Hepatocyte (in vitro differentiated cells): ENCODE measurements around the gene FOXC2. TPM values are rescaled to one million over a fixed set of nuclear protein-coding genes. Genes with fewer than 3 reads are reported as not detected.

Experiments
- DNase-seq: peaks from one replicate; pipeline ENCODE4 v3.0.0-alpha.2; 2016; ENCODE audit warnings: low spot score
- H2AFZ ChIP-seq: fragments of 200-600 bp; sonication (generic); 2 replicates; pipeline ENCODE4 v1.6.0; 2016; ENCODE audit warnings: antibody characterized with exemption, mild to moderate bottlenecking
- H3K27ac ChIP-seq: fragments of 200-600 bp; sonication (generic); 2 replicates; pipeline ENCODE4 v1.5.1; 2016; ENCODE audit warnings: mild to moderate bottlenecking
- H3K27me3 ChIP-seq: fragments of 200-600 bp; sonication (generic); 2 replicates; pipeline ENCODE4 v1.6.1; 2016
- H3K36me3 ChIP-seq: fragments of 200-600 bp; sonication (generic); replicated peaks from 2 replicates; pipeline ENCODE4 v1.5.1; 2016; ENCODE audit warnings: low read depth; ENCODE audit not compliant: insufficient read depth
- H3K4me1 ChIP-seq: fragments of 200-600 bp; sonication (generic); 2 replicates; pipeline ENCODE4 v1.5.1; 2016; ENCODE audit warnings: mild to moderate bottlenecking, moderate library complexity; ENCODE audit not compliant: insufficient read depth
- H3K4me2 ChIP-seq: fragments of 200-600 bp; sonication (generic); 2 replicates; pipeline ENCODE4 v1.6.0; 2016
- H3K4me3 ChIP-seq: fragments of 200-600 bp; sonication (generic); 2 replicates; pipeline ENCODE4 v1.5.1; 2016; ENCODE audit warnings: mild to moderate bottlenecking
- H3K79me2 ChIP-seq: fragments of 200-600 bp; sonication (generic); 2 replicates; pipeline ENCODE4 v1.6.0; 2017; ENCODE audit warnings: mild to moderate bottlenecking
- H3K9me2 ChIP-seq: fragments of 200-600 bp; sonication (generic); replicated peaks from 2 replicates; pipeline ENCODE4 v1.6.0; 2017; ENCODE audit warnings: mild to moderate bottlenecking; ENCODE audit not compliant: insufficient read depth
- H3K9me3 ChIP-seq: fragments of 200-600 bp; sonication (generic); 2 replicates; pipeline ENCODE4 v1.5.1; 2016; ENCODE audit warnings: low read depth, mild to moderate bottlenecking
- H4K20me1 ChIP-seq: fragments of 200-600 bp; sonication (generic); 2 replicates; pipeline ENCODE4 v1.6.0; 2016; ENCODE audit warnings: mild to moderate bottlenecking; ENCODE audit not compliant: insufficient read depth, poor library complexity, severe bottlenecking
- EZH2 ChIP-seq: fragments of 200-600 bp; sonication (generic); IDR thresholded peaks from 2 replicates; pipeline ENCODE4 v1.6.1; 2016; ENCODE audit warnings: antibody characterized with exemption, mild to moderate bottlenecking, borderline replicate concordance
- EZH2phosphoT487 ChIP-seq: fragments of 200-600 bp; sonication (generic); IDR thresholded peaks from one replicate; pipeline ENCODE4 v1.6.1; 2018; ENCODE audit warnings: antibody characterized with exemption, mild to moderate bottlenecking, low read depth, moderate library complexity; ENCODE audit not compliant: unreplicated experiment, severe bottlenecking
- WGBS: methylation state at CpG from one replicate; pipeline ENCODE4 v1.1.6; 2016; ENCODE audit warnings: low lambda C conversion rate; ENCODE audit errors: missing lambda C conversion rate; 5-methylcytosine and 5-hydroxymethylcytosine counted together
- polyA plus RNA-seq: library from polyadenylated mRNA; unstranded; fragments of >200 nt; fragmentation: Nextera tagmentation; extraction: Ambion mirVana; gene quantifications from 2 replicates; pipeline ENCODE4 v1.2.1, GENCODE V29; 2016
- total RNA-seq: library from RNA; depleted of rRNA; stranded (reverse); fragments of >200 nt; gene quantifications from 2 replicates; pipeline ENCODE4 v1.2.3, GENCODE V29; 2014
- TF ChIP-seq, protein P1 (sequence below): fragments of 200-600 bp; sonication (generic); IDR thresholded peaks from 2 replicates; pipeline ENCODE4 v1.5.1; 2016; ENCODE audit warnings: antibody characterized with exemption, mild to moderate bottlenecking; ENCODE audit not compliant: poor library complexity

Gene FOXC2
- total and polyA plus RNA-seq, 2 experiments from 2014 or later = 0.30 TPM; not detected in 1

GRCh38 chr16:86528061-86528929, 38.3 kb upstream of the FOXC2 start:
- H3K9me2 ChIP-seq = no peaks in the 10 kb centered on the region
- no peaks in the 10 kb centered on the region for H3K36me3 ChIP-seq
- DNase-seq = no peak
- no peaks in the 10 kb centered on the region for H3K27me3 ChIP-seq
- H4K20me1 ChIP-seq = no peaks in the 10 kb centered on the region
- H3K9me3 ChIP-seq = no peaks in the 10 kb centered on the region
- no peaks in the 10 kb centered on the region for H3K4me1 ChIP-seq
- 94% methylated on average over 38 of the region's 38 CpGs for WGBS
- H3K4me3 ChIP-seq = no peak overlapping the region
- H3K79me2 ChIP-seq = no peaks in the 10 kb centered on the region
- no peak overlapping the region for H3K27ac ChIP-seq
- no peak overlapping the region for H3K4me2 ChIP-seq
- no peak overlapping the region for H2AFZ ChIP-seq
- TF ChIP-seq EZH2phosphoT487 = no peak

GRCh38 chr16:86529160-86529559, 37.5 kb upstream of the FOXC2 start:
- Histone ChIP-seq H3K4me2 (no peak overlapping the region), H3K4me3 (no peak overlapping the region), H3K9me3 (no peaks in the 10 kb centered on the region), H3K79me2 (no peaks in the 10 kb centered on the region), H3K4me1 (no peaks in the 10 kb centered on the region), H3K27me3 (no peaks in the 10 kb centered on the region), H3K36me3 (no peaks in the 10 kb centered on the region), H2AFZ (no peak overlapping the region), H3K9me2 (no peaks in the 10 kb centered on the region), H3K27ac (no peak overlapping the region), H4K20me1 (no peaks in the 10 kb centered on the region)
- TF ChIP-seq, protein P1, sequence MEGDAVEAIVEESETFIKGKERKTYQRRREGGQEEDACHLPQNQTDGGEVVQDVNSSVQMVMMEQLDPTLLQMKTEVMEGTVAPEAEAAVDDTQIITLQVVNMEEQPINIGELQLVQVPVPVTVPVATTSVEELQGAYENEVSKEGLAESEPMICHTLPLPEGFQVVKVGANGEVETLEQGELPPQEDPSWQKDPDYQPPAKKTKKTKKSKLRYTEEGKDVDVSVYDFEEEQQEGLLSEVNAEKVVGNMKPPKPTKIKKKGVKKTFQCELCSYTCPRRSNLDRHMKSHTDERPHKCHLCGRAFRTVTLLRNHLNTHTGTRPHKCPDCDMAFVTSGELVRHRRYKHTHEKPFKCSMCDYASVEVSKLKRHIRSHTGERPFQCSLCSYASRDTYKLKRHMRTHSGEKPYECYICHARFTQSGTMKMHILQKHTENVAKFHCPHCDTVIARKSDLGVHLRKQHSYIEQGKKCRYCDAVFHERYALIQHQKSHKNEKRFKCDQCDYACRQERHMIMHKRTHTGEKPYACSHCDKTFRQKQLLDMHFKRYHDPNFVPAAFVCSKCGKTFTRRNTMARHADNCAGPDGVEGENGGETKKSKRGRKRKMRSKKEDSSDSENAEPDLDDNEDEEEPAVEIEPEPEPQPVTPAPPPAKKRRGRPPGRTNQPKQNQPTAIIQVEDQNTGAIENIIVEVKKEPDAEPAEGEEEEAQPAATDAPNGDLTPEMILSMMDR = no peak
- no peak for TF ChIP-seq EZH2phosphoT487
- TF ChIP-seq EZH2 = no peak
- WGBS = 80% methylated on average over 7 of the region's 8 CpGs
- DNase-seq = no peak

GRCh38 chr16:86530251-86531190, 36.1 kb upstream of the FOXC2 start:
- H3K27ac ChIP-seq = no peak overlapping the region
- no peaks in the 10 kb centered on the region for H4K20me1 ChIP-seq
- H3K4me3 ChIP-seq = no peak overlapping the region
- no peaks in the 10 kb centered on the region for H3K79me2 ChIP-seq
- no peaks in the 10 kb centered on the region for H3K36me3 ChIP-seq
- no peaks in the 10 kb centered on the region for H3K9me2 ChIP-seq
- H3K4me1 ChIP-seq = no peaks in the 10 kb centered on the region
- H3K9me3 ChIP-seq = no peaks in the 10 kb centered on the region
- 90% methylated on average over 31 of the region's 31 CpGs for WGBS
- TF ChIP-seq, protein P1 = no peak
- TF ChIP-seq EZH2phosphoT487 = no peak
- no peak for TF ChIP-seq EZH2
- H3K27me3 ChIP-seq = no peaks in the 10 kb centered on the region
- no peak overlapping the region for H2AFZ ChIP-seq
- H3K4me2 ChIP-seq = no peak overlapping the region
- no peak for DNase-seq

DNA sequence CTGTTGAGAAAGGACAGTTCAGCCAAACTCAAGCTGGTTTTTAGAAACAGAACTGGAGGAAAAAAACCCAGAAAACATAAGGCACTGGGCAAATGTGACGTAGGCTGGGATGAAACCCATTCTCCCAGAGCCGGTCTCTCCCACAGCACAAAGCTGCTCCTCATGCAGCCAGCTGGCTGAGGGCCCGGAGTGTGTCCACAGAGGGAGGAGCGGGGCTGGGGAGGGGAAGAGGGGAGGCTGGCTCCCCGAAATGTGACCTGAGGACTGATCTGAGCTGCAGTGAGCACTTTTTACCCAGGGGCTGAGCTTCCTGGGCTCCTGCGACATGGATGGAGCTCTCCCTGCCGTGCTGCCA, 35.5 kb upstream of the FOXC2 start:
- H3K4me1 ChIP-seq = no peaks in the 10 kb centered on the region
- no peak overlapping the region for H3K4me3 ChIP-seq
- no peaks in the 10 kb centered on the region for H3K9me2 ChIP-seq
- H4K20me1 ChIP-seq = no peaks in the 10 kb centered on the region
- no peak overlapping the region for H3K4me2 ChIP-seq
- no peaks in the 10 kb centered on the region for H3K9me3 ChIP-seq
- no peak for DNase-seq
- no peak overlapping the region for H2AFZ ChIP-seq
- 86% methylated on average over 6 of the region's 7 CpGs for whole genome bisulfite sequencing
- H3K27ac ChIP-seq = no peak overlapping the region
- no peaks in the 10 kb centered on the region for H3K36me3 ChIP-seq
- TF ChIP-seq EZH2 = no peak
- TF ChIP-seq, protein P1 = no peak
- no peak for TF ChIP-seq EZH2phosphoT487
- H3K79me2 ChIP-seq = no peaks in the 10 kb centered on the region
- no peaks in the 10 kb centered on the region for H3K27me3 ChIP-seq
